ENCODE results near the gene MBTD1.

Gene MBTD1

GRCh38 chr17:51221322-51221721 lies 38.5 kb downstream of the MBTD1 start:
- no peak for DNase-seq (ENCODE audit: low read depth)
- TF ChIP-seq CTCF (IDR thresholded peaks at IDR 0.05; ENCODE audit: low read depth, low read length, missing control alignments), result no peak
- H3K4me3 ChIP-seq (ENCODE audit: low read depth, low read length), result no peak overlapping the region

GRCh38 chr17:51217946-51218345 lies 41.9 kb downstream of the MBTD1 start:
- TF ChIP-seq CTCF (IDR thresholded peaks at IDR 0.05; ENCODE audit: low read depth, low read length, missing control alignments), result no peak

GRCh38 chr17:51214920-51215319 lies 44.9 kb downstream of the MBTD1 start:
- no peak for DNase-seq (ENCODE audit: low read depth)
- H3K4me3 ChIP-seq (ENCODE audit: low read depth, low read length), result no peak overlapping the region
- TF ChIP-seq CTCF (IDR thresholded peaks at IDR 0.05; ENCODE audit: low read depth, low read length, missing control alignments), result no peak

More at GRCh38 chr17:51217946-51218345, 41.9 kb downstream of the MBTD1 start:
- no peak for DNase-seq (ENCODE audit: low read depth)
- no peak overlapping the region for H3K4me3 ChIP-seq (ENCODE audit: low read depth, low read length)

- H3K4me3 ChIP-seq (ENCODE audit: low read depth, low read length), result no peak overlapping the region
- TF ChIP-seq CTCF (IDR thresholded peaks at IDR 0.05; ENCODE audit: low read depth, low read length, missing control alignments), result no peak
- no peak for DNase-seq (ENCODE audit: low read depth)
These were observed 56.0 kb downstream of the MBTD1 start for GRCh38 chr17:51203838-51204237.

GRCh38 chr17:51200846-51201245 lies 59.0 kb downstream of the MBTD1 start:
- H3K4me3 ChIP-seq (ENCODE audit: low read depth, low read length), result no peak overlapping the region
- no peak for TF ChIP-seq CTCF (IDR thresholded peaks at IDR 0.05; ENCODE audit: low read depth, low read length, missing control alignments)
- no peak for DNase-seq (ENCODE audit: low read depth)

- no peak for DNase-seq (ENCODE audit: low read depth)
- H3K4me3 ChIP-seq (ENCODE audit: low read depth, low read length), result no peak overlapping the region
- TF ChIP-seq CTCF (IDR thresholded peaks at IDR 0.05; ENCODE audit: low read depth, low read length, missing control alignments), result no peak
These were observed 59.6 kb downstream of the MBTD1 start for GRCh38 chr17:51200295-51200694.

GRCh38 chr17:51197754-51198153 lies 62.1 kb downstream of the MBTD1 start:
- DNase-seq (ENCODE audit: low read depth), result no peak
- H3K4me3 ChIP-seq (ENCODE audit: low read depth, low read length), result no peak overlapping the region
- no peak for TF ChIP-seq CTCF (IDR thresholded peaks at IDR 0.05; ENCODE audit: low read depth, low read length, missing control alignments)

Measured in GM12864 (cell line).